Suppressor macrophage treated with lipopolysaccharide for 1 hour (primary cell): ENCODE measurements around the gene USP49.
A peak's percentile ranks its signal among the peaks of the same experiment; 100 is the strongest.
"Not testable (repeated sequence)": the region's sequence is repeated elsewhere in the genome, so short reads cannot be mapped to it uniquely, and the experiment has no call there.

Source experiments
- DNase-seq, 3 donors: peaks; one replicate each; pipeline ENCODE4 v3.0.0-alpha.2; 2020 to 2022

The USP49 gene

DNA sequence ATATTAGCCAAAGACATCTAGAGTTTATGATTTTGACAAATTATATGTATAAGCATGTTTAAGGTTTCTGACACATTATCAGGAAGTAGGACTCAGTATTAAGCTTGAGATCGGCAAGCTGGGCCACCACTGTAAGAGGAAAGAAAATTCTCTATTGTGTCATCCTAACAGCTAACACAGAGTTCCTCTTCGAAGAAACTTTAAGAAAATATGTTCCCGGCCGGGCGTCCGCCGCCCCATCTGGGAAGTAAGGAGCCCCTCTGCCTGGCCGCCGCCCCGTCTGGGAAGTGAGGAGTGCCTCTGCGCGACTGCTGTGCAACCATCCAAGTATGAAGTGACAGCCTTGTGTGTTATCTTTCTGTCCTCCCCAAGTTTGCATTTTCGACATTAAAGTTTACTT lies 23.0 kb downstream of the USP49 start:
- DNase-seq = peak; percentile 38 to 49 (median 38)

DNA sequence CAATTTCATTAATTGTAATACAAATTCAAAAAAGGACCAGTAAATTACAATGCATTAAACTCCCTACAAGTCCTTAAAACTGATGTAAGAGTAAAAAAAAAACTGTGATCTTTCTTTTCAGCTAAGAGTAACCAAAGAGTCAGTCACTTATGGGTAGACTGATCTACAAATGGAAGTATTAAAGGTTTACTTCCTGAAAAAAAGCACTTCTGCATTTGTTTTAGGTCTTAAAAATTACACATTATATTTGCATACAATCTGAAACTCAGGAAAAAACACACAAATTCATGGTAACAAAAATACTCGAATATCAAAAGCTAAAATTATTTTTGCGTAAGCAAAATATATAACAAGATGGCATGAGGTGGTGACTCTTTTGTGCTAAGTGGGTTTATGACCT lies 23.5 kb downstream of the USP49 start:
- DNase-seq = peak in 2 of 3 donors; percentile 41 to 53

GRCh38 chr6:41859356-41859755 lies 35.8 kb downstream of the USP49 start:
- no peak for DNase-seq

DNA sequence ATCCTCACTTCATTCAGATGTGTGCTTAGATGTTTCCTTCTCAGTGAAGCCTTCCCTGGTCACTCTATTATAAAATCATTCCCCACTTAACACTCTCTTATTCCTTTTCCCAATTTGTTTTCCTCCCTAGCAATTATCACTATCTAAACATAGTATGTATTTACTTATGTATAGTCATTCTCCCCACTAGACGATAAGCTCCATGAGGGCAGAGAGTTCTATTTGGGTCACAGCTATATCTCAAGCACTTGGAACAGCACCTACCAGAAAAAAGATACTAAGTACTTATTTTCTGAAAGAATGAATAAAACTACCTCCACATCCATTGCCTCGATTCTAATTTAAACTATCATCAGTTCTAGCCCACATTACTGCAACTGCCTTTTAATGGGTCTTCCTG lies 36.5 kb downstream of the USP49 start:
- no peak for DNase-seq

GRCh38 chr6:41850861-41851260 lies 44.3 kb downstream of the USP49 start:
- no peak for DNase-seq

GRCh38 chr6:41846666-41847237 lies 48.4 kb downstream of the USP49 start:
- DNase-seq = peak; percentile 66 to 76 (median 69)

DNA sequence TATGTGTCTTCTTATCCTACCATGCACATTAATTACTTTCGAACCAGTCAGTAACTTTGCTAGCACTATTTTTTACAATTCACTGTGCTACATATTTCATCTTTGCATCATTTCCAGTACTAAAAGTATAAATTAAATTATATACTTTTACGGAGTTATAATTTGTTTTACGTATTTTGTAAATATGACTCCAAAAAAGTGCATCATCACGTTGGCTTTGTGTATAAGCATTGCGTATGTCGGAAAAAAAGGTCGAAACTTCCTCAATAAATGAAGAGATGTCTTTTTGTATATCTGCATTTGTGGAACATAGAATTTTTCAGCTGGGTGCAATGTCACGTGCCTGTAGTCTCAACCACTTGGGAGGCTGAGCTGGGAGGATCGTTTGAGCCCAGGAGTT lies 52.0 kb downstream of the USP49 start:
- DNase-seq = no peak

GRCh38 chr6:41840326-41840725 lies 54.8 kb downstream of the USP49 start:
- DNase-seq = peak; percentile 39 to 63 (median 40)

- no peak for DNase-seq
Observed at GRCh38 chr6:41836660-41837052, 58.5 kb downstream of the USP49 start.

DNA sequence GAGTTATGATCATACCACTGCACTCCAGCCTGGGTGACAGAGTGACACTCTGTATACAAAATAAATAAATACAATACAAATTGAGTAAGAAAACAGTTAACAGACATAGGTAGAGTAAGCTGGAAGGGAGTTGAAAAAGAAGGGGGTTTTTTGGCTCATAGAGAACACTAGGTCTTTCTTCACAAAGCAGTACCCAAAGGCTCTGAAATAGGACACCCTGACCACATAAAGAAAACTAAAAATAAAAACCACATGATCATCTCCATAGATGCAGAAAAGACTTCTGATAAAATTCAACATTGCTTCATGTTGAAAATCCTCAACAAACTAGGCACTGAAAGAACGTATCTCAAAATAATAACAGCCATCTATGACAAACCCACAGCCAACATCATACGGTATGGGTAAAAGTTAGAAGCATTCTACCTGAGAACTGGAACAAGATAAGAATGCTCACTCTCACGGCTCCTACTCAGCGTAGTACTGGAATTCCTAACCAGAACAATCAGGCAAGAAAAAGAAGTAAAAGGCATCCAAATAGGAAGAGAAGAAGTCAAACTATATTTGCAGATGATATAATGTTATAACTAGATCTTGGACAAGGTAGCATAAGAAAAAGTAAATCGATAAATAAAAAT lies 59.0 kb downstream of the USP49 start:
- no peak for DNase-seq

GRCh38 chr6:41832263-41832662 lies 62.9 kb downstream of the USP49 start:
- DNase-seq = no peak

DNA sequence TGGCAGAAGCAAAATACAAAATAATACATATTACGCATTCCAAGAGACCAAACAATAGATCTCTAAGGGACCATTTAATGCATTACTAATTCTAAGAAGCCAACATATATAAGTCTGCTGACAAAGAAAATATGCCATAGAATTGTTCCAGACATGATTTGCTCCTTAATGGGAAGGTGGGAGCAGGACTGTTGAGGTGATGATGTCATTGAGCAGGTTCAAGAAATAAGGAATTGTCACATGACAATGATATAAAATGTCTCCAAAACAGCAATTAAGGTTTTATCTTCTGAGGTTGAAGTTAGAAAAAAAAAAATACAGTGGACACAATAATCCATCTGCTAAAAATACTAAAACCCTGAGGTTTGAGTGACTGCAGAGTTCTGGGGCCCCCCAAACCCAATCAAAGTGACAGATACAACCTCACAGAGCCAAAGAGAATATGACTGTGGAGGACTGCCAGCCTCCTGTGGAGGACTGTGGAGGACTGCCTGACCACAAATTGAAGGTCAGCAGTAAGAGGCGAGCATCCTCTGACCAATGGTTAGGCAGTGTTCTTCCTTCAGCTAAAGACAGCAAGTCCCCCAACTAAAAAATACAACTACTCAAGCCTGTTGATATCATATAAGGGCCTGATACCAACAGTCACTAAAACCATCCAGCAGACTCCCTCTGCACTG lies 68.7 kb downstream of the USP49 start:
- DNase-seq = no peak

GRCh38 chr6:41824571-41825569 lies 70.3 kb downstream of the USP49 start:
- DNase-seq = peak; percentile 71 to 82 (median 81)

DNA sequence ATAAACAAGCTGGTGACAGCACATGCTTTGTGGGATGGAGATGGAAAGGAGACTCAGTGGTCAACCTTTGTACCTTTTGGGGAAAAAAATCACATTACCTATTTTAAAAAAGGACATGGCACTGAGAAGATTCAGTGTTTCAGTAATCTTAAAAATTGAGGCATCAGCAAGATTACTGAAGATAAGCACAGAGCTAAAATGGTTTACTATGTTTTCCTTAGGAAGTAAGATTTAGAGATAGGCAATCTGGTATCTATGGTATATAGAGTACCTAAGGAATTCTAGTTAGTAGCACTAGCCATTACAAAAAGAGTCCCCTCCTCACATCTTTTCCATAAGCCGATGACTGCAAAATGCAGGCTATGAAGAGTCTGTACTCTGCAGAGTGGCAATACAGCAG lies 72.0 kb downstream of the USP49 start:
- DNase-seq = no peak

DNA sequence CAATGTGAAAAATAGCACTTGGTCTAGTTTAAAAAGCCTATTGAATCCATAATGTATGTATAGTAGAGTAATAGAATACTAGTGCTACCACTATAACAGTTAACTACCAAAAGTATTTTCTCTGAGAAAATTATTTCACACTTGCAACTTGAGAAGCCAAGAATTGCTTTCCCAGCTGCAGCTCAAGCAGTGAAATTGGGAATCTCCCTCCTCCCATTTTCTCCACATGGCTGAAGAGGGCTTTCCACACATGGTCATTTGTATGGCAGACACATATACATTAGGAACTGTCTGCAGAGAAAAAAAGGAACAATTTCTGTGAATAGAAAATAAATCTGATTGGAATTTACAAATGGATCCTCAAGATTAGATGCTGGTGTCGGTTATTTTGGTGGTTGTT lies 73.2 kb downstream of the USP49 start:
- DNase-seq = no peak

DNA sequence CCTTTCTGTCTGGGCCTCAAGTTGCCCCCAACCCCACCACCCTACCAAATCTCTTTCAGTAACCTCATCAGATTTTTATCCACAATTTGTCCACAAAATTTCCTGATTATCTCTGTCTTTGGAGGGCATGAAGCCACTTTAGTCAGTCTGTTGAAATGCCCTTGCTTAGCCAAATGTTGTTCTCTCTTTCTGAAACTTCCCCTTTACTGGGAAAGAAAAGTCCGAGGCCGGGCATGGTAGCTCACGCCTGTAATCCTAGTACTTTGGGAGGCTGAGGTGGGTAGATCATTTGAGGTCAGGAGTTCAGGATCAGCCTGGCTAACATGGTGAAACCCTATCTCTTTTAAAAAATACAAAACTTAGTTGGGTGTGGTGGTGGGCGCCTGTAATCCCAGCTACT lies 73.9 kb downstream of the USP49 start:
- peak; percentile 58 to 60 (median 58) for DNase-seq

- peak; percentile 26 to 57 (median 52) for DNase-seq
Observed at GRCh38 chr6:41818271-41819054, 76.7 kb downstream of the USP49 start.

- DNase-seq = no peak
Observed at GRCh38 chr6:41815587-41815986, 79.6 kb downstream of the USP49 start.

DNA sequence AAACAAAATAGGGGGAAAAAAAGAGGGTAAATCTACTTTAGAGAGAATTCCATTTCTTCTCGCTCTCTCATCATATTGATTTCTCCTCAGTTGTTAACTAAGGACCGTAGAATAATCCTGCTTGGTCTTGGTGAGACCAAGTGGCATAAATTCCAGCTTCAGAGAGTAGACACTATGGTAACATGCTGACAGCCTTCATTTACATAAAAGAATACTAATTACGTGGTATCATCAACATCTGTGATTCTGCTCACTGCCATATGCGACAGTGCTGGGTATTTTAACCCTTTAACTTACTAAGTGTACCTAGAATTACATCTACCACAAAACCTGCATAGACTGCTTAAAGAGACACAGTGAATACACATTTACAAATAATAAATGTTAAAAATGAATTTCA lies 80.5 kb downstream of the USP49 start:
- DNase-seq = no peak

DNA sequence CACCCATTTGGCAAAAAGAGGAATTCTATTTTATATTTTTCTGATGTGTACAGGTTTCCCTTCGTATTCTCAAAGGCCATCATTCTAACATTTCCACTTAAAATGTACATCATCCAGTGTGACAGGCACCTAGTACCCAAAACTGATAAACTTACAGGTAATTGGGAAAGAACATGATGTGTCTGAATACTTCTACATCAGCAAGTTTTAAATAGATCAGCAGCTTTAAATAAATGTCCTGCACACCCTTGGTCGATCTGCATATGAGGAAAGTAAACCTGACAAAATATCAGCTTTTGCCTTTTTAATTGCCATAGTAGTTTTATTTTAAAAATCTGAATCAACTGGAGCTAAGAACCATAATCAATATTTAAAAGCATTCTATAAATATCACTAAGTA lies 81.2 kb downstream of the USP49 start:
- DNase-seq = no peak

- DNase-seq = no peak
Observed at GRCh38 chr6:41813469-41813868, 81.7 kb downstream of the USP49 start.

- not testable (repeated sequence) for DNase-seq
Observed at GRCh38 chr6:41811946-41812345, 83.2 kb downstream of the USP49 start.
